Left lobe of liver (tissue), 2 donors: Measurements from ENCODE around the gene SYNGR3. TPM values are rescaled to one million over a fixed set of nuclear protein-coding genes. Genes with fewer than 3 reads are reported as not detected.

ENCODE experiments used
- ATAC-seq: fragments of 200-7000 bp; cut with Tn5 transposase; one replicate; pipeline ENCODE4 v1.9.1; 2020; ENCODE audit warnings: mild to moderate bottlenecking, moderate library complexity
- DNase-seq: peaks from one replicate; pipeline ENCODE4 v3.0.0-alpha.2; 2020; ENCODE audit warnings: low spot score
- total RNA-seq: library from RNA; stranded (reverse); gene quantifications from one replicate; pipeline ENCODE4 v1.2.1, GENCODE V29; 2021
- donor health status: DM: no; HTN: no; CAD: no; lungs with moderate emphysema.
- donor health status: DM: no; HTN: yes; CAD: no.

The SYNGR3 gene
- total RNA-seq, 1 donor from 2014 or later, result 0.30 TPM

DNA sequence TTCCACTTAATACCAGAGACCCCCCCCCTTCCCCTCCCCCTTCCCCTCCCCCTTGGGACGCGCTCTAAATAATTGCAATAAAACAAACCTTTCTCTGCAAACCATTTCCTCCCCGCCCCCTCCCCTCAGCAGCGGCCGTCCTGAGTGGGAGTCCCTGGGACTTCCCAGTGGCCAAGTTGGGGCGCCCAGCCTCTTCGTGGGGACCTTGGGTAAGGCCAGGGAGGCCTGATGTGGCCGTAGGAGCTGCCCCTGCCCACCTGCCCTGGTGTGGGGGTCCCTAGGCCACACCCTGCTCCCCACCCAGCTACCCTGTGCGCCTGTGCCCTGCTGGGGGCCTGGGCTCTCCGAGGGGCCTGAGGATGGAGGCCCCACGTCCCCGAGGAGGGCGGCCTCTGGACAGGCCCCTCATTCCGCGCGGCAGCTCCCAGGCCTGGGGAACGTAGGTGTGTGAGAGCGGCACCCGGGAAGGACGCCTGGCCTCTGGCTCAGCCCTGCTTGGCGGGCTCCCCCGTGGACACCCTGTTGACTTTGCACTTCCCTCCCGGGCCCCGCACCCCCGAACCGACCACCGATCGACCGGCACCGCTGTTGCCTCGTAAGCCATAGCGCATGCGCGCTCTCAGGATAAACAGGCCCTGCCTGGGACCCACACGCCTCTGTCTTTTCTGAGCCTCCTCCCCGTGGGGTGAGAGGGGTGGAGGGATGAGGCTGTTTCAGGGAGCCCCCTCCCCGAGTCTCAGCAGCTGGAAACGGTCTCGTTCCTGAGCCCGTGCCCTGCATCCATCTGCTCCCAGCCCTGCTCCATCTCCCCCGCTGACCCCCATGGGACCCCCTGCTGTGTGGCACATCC, 48.8 kb downstream of the SYNGR3 start:
- ATAC-seq, result peak; percentile 8

DNA sequence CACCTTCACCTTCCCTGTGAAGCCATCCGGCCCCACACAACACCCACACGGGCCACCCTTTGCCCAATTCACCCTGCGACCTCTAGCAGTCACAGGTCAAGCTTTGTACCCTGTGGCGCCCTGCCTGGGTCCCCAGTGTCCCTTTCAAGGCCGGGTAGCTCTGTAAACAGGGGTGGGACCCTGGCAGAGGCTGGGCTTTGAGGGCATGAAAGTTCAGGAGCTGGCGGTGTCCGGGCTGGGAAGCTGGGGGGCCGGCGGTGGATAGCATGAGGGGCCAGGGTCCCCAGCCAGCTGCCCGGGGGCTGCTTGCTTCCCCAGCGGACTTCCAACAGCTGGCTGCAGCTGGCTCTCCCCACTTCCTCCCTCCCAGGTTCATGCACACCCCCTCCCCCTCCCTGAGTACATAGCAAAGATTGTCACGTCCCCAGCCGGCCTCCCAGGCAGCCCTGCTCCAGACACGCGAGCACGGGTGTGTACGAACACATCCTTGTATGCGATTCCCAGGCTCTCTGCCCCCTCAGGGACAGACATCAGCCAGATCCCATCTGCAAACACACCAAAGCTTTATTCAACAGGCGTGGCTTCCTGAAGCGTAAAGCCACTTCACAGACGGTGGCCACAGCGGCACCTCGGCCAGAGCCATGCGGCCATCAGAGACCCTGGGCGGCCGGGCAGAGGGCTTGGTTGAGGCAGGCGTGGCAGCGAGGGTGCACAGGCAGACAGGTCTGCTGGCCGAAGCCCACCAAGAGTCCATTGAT, 49.7 kb downstream of the SYNGR3 start:
- DNase-seq (peak; percentile 97), ATAC-seq (peak; percentile 38)

More for the DNA sequence above, 48.8 kb downstream of the SYNGR3 start:
- DNase-seq, result peak; percentile 87

- peak; percentile 95 for DNase-seq
These were observed 50.4 kb downstream of the SYNGR3 start for GRCh38 chr16:2040041-2040786.

DNA sequence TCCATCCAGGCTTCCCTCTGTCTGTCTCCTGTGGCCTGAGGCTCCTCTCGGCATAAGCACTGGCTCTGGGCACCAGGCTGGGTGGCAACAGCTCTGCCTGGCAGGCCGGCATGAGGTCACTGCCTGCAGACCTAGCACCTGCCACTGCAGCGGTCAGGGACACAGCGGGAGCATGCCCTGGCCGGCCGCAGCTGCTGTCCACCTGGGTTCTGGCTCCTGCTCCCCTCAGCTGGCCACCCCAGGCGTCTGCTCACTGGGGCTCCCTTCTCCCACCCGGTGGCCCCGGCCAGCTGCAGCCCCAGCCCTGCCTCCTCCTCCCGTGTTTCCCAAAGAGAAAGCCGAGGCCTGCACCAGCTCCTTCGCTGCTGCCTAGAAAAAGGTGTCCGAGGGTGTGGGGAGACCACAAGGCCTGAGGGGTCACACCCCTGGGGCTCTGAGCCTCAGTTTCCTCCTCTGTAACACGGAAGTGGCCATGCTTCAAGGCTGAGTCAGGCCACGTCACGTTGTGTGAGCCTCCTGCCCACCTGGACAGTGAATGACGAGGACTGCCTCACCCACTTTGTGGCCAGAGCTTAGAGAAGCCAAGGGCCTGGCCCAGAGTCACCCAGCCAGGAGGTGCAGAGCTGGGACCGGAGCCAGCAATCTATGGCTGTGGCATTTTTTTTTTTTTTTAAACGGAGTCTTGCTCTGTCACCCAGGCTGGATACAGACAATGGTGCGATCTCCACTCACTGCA, 51.2 kb downstream of the SYNGR3 start:
- DNase-seq (peak; percentile 88), ATAC-seq (peak; percentile 41)

More at GRCh38 chr16:2040041-2040786, 50.4 kb downstream of the SYNGR3 start:
- peak; percentile 34 for ATAC-seq

DNA sequence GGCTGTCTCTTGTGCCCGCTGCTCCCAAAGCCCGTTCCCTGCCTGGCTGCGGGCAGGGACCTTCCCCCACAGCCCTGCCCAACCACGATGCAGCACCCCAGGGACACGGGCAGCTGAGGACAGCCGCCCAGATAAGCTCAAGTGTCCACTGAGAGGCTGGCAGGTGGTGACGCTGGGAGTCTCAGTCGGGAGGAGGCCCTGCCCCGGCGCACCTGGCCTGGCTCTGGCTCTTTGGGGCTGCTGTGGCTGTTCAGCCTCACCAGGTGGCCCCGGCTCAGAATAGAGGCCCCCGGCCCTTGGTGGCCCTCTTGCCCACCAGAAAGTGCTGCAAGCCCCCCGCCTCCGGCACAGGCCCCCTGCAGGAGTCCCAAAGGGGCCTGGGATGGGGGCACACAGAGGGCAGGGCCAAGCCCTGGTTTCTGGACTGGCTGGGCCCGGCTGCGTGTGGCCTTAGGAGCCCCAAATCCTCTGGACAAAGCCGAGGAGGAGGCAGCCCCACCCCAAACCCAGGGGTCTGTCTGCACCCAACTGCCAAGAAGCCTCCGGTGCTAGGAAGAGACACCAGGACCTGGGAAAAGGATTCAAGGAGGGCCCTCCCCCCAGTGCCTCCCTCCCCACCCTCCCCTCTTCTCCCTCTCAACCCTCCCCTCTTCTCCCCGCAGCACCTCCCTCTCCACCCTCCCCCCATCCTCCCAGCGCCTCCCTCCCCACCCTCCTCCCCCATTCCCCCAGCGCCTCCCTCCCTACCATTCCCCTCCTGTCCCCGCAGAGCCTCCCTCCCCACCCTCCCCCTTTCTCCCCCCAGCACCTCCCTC, 52.6 kb downstream of the SYNGR3 start:
- DNase-seq (peak; percentile 87), ATAC-seq (peak; percentile 25)

DNA sequence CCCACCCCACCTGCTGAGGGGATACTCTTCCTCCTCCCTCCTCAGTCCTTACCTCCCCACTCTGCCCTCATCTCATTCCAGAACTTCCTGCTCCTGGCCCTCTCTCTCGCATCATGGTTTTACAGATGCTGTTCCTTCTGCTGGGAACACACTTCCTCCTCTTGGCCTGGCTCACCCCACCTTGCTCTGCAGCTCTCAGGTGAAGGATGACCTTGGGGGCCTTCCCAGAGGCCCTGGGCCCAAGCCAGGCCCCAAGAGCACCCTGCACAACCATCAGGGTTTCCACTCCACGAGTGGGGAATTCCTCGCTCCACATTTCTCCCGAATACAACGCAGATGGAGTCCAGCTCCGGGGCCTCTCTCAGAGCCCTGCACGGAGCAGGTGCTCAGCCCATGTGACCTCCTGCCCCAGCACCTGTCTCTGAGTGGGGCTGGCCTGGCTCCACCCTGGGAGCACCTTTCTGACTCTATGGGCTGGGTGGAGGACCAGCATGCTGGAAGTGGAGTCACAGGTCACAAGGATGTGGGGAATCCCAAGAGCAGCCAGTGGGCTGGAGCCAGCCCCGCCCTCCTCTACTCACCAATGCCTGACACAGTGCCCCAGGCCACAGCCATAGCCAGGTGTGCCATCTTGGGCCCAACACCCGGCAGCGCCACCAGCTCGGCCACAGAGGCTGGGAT, 53.4 kb downstream of the SYNGR3 start:
- DNase-seq (no peak), ATAC-seq (no peak)

Other genes with a start within 250 kb of the SYNGR3 start
- 30.9 TPM for gene NME3, start 218.4 kb upstream of the SYNGR3 start, total RNA-seq
- gene EME2, start 217.2 kb upstream of the SYNGR3 start, total RNA-seq, result 6.8 TPM
- 61.4 TPM for gene MRPS34, start 216.8 kb upstream of the SYNGR3 start, total RNA-seq
- 49.1 TPM for gene SPSB3, start 207.4 kb upstream of the SYNGR3 start, total RNA-seq
- gene NUBP2, start 207.0 kb upstream of the SYNGR3 start, total RNA-seq, result 37.9 TPM
- gene IGFALS, start 196.3 kb upstream of the SYNGR3 start, total RNA-seq, result 93.9 TPM
- gene HAGH, start 163.1 kb upstream of the SYNGR3 start, total RNA-seq, result 176 TPM
- gene FAHD1, start 162.8 kb upstream of the SYNGR3 start, total RNA-seq, result 53.4 TPM
- gene MEIOB, start 117.8 kb upstream of the SYNGR3 start, total RNA-seq, result 0.20 TPM
- not detected for gene HS3ST6, start 71.6 kb upstream of the SYNGR3 start, total RNA-seq
- gene MSRB1, start 46.8 kb upstream of the SYNGR3 start, total RNA-seq, result 124 TPM
- gene RPL3L, start 35.3 kb upstream of the SYNGR3 start, total RNA-seq, result not detected
- 88.6 TPM for gene NDUFB10, start 30.4 kb upstream of the SYNGR3 start, total RNA-seq
- gene RPS2, start 25.1 kb upstream of the SYNGR3 start, total RNA-seq, result 545 TPM
- gene RNF151, start 23.1 kb upstream of the SYNGR3 start, total RNA-seq, result not detected
- 18.6 TPM for gene TBL3, start 17.9 kb upstream of the SYNGR3 start, total RNA-seq
- gene NOXO1, start 8.5 kb upstream of the SYNGR3 start, total RNA-seq, result 1.7 TPM
- 20.3 TPM for gene GFER, start 5.8 kb upstream of the SYNGR3 start, total RNA-seq
- 29.9 TPM for gene ZNF598, start 19.9 kb downstream of the SYNGR3 start, total RNA-seq
- 8.5 TPM for gene NPW, start 29.8 kb downstream of the SYNGR3 start, total RNA-seq
- gene NHERF2, start 36.9 kb downstream of the SYNGR3 start, total RNA-seq, result 334 TPM
- 109 TPM for gene NTHL1, start 57.9 kb downstream of the SYNGR3 start, total RNA-seq
- 117 TPM for gene TSC2, start 58.0 kb downstream of the SYNGR3 start, total RNA-seq
- gene PKD1, start 145.9 kb downstream of the SYNGR3 start, total RNA-seq, result 65.0 TPM
- 10.2 TPM for gene RAB26, start 158.7 kb downstream of the SYNGR3 start, total RNA-seq
- 44.2 TPM for gene TRAF7, start 165.8 kb downstream of the SYNGR3 start, total RNA-seq
- 0.05 TPM for gene CASKIN1, start 206.6 kb downstream of the SYNGR3 start, total RNA-seq
- gene MLST8, start 215.5 kb downstream of the SYNGR3 start, total RNA-seq, result 16.9 TPM
- 5.3 TPM for gene BRICD5, start 220.9 kb downstream of the SYNGR3 start, total RNA-seq
- gene PGP, start 224.9 kb downstream of the SYNGR3 start, total RNA-seq, result 7.5 TPM
- 12.7 TPM for gene E4F1, start 233.6 kb downstream of the SYNGR3 start, total RNA-seq
- gene DNASE1L2, start 246.5 kb downstream of the SYNGR3 start, total RNA-seq, result 1.2 TPM